Ovary (tissue), 3 donors: ENCODE results near the gene FAM184A.

Experiments
- EP300 ChIP-seq: sonication (generic); formaldehyde crosslinking; IDR thresholded peaks from one replicate; pipeline ENCODE4 v1.6.1; 2017; ENCODE audit warnings: antibody characterized with exemption
- POLR2A ChIP-seq: fragments of 450-650 bp; IDR thresholded peaks from one replicate; pipeline ENCODE4 v1.6.1; 2017; ENCODE audit warnings: antibody characterized with exemption, mild to moderate bottlenecking, moderate library complexity
- TF ChIP-seq, protein P1 (sequence below), 3 donors: fragments of 450-650 bp in 2 of 3; fragments of 200-600 bp in 1 of 3; IDR thresholded peaks; one replicate each; pipeline versions ENCODE4 v1.5.1 to v1.8.0; 2016 to 2022; ENCODE audit warnings: antibody characterized with exemption in 3 of 3, mild to moderate bottlenecking in 1 of 3
- donor health status: DM: no; HTN: no; CAD: no.

DNA sequence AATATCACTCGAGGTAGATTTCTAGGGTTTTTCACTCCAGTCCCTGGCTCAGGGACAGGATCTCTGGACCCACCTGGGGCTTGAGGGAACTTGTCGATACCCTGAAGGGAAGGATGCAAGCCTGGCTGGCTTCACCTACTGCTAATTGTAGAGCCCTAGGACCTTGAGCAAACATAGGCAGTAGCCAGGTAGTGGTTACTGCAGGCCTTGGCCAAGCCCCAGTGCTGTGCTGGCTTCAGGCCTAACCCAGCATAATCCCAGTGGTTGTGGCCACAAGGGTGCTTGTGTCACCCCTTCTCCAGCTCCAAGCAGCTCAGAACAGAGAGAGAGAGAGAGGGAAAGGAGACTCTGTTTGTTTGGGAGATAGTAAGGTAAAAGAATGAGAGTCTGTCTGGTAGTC is 137.7 kb downstream of the FAM184A start:
- TF ChIP-seq, protein P1, sequence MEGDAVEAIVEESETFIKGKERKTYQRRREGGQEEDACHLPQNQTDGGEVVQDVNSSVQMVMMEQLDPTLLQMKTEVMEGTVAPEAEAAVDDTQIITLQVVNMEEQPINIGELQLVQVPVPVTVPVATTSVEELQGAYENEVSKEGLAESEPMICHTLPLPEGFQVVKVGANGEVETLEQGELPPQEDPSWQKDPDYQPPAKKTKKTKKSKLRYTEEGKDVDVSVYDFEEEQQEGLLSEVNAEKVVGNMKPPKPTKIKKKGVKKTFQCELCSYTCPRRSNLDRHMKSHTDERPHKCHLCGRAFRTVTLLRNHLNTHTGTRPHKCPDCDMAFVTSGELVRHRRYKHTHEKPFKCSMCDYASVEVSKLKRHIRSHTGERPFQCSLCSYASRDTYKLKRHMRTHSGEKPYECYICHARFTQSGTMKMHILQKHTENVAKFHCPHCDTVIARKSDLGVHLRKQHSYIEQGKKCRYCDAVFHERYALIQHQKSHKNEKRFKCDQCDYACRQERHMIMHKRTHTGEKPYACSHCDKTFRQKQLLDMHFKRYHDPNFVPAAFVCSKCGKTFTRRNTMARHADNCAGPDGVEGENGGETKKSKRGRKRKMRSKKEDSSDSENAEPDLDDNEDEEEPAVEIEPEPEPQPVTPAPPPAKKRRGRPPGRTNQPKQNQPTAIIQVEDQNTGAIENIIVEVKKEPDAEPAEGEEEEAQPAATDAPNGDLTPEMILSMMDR (IDR thresholded peaks at IDR 0.05), result no peak
- TF ChIP-seq POLR2A (no peak), EP300 (no peak)
